ENCODE measurements around the gene CXADR. TPM values are rescaled to one million over a fixed set of nuclear protein-coding genes. Genes with fewer than 3 reads are reported as not detected.
"Not testable (repeated sequence)": the region's sequence is repeated elsewhere in the genome, so short reads cannot be mapped to it uniquely, and the experiment has no call there.

The CXADR gene
- total RNA-seq, 2 donors from 2014 or later: 0.28 TPM; not detected in 1

DNA sequence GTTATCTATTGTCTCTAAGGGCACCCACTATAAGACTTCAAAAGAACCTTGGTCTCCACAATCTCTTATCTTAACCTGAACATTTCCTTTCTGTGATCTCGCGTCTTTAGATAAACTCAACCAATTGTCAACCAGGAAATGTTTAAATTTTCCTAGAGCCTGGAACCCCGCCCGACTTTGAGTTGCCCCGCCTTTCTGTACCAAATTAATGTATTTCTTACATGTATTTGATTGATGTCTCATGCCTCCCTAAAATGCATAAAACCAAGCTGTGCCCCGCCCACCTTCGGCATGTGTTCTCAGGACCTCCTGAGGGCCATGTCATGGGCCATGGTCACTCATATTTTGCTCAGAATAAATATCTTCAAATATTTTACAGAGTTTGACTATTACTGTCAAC is 5.9 kb upstream of the CXADR start:
- Histone ChIP-seq H3K27me3 (replicated peaks; ENCODE audit: insufficient read depth) (no peaks in the 10 kb centered on the region), H3K4me3 (no peak overlapping the region), H3K9me3 (peaks cover 3% of the 10 kb centered on the region), H3K4me1 (ENCODE audit: control insufficient read depth in 1 of 2, low read depth in 2 of 2) (no peaks in the 10 kb centered on the region), H3K27ac (no peak overlapping the region), H3K36me3 (no peaks in the 10 kb centered on the region)
- ATAC-seq (ENCODE audit: insufficient number of reproducible peaks, low FRiP score, low read depth) (no peak), DNase-seq (ENCODE audit: low spot score) (no peak)
- TF ChIP-seq, protein P1, sequence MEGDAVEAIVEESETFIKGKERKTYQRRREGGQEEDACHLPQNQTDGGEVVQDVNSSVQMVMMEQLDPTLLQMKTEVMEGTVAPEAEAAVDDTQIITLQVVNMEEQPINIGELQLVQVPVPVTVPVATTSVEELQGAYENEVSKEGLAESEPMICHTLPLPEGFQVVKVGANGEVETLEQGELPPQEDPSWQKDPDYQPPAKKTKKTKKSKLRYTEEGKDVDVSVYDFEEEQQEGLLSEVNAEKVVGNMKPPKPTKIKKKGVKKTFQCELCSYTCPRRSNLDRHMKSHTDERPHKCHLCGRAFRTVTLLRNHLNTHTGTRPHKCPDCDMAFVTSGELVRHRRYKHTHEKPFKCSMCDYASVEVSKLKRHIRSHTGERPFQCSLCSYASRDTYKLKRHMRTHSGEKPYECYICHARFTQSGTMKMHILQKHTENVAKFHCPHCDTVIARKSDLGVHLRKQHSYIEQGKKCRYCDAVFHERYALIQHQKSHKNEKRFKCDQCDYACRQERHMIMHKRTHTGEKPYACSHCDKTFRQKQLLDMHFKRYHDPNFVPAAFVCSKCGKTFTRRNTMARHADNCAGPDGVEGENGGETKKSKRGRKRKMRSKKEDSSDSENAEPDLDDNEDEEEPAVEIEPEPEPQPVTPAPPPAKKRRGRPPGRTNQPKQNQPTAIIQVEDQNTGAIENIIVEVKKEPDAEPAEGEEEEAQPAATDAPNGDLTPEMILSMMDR (IDR thresholded peaks at IDR 0.05): no peak

DNA sequence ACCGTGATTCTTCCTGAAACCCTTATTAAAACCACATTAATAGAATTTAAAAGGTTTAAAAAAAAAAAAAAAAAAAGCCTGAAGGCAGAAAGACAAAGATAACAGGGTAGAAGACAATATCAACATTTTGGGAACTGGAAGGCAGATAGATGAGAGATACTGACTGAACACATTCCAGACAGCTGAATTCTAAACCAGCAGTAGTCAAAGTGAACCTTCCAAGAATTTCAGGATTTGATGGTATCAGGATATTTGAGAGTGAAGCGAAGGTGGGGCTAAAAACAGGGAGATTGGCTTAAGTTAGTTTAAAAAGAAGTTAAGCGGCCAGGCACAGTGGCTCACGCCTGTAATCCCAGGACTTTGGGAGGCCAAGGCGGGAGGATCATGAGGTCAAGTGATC is 5.3 kb upstream of the CXADR start:
- no peak overlapping the region for H3K27ac ChIP-seq
- no peaks in the 10 kb centered on the region for H3K27me3 ChIP-seq (replicated peaks; ENCODE audit: insufficient read depth)
- H3K4me3 ChIP-seq: no peak overlapping the region
- ATAC-seq (ENCODE audit: insufficient number of reproducible peaks, low FRiP score, low read depth): no peak
- H3K4me1 ChIP-seq (ENCODE audit: control insufficient read depth in 1 of 2, low read depth in 2 of 2): peaks cover 0 to 1% of the 10 kb centered on the region in 2 donors
- DNase-seq (ENCODE audit: low spot score): no peak
- peaks cover 3% of the 10 kb centered on the region for H3K9me3 ChIP-seq
- TF ChIP-seq, protein P1 (IDR thresholded peaks at IDR 0.05): no peak
- H3K36me3 ChIP-seq: no peaks in the 10 kb centered on the region

DNA sequence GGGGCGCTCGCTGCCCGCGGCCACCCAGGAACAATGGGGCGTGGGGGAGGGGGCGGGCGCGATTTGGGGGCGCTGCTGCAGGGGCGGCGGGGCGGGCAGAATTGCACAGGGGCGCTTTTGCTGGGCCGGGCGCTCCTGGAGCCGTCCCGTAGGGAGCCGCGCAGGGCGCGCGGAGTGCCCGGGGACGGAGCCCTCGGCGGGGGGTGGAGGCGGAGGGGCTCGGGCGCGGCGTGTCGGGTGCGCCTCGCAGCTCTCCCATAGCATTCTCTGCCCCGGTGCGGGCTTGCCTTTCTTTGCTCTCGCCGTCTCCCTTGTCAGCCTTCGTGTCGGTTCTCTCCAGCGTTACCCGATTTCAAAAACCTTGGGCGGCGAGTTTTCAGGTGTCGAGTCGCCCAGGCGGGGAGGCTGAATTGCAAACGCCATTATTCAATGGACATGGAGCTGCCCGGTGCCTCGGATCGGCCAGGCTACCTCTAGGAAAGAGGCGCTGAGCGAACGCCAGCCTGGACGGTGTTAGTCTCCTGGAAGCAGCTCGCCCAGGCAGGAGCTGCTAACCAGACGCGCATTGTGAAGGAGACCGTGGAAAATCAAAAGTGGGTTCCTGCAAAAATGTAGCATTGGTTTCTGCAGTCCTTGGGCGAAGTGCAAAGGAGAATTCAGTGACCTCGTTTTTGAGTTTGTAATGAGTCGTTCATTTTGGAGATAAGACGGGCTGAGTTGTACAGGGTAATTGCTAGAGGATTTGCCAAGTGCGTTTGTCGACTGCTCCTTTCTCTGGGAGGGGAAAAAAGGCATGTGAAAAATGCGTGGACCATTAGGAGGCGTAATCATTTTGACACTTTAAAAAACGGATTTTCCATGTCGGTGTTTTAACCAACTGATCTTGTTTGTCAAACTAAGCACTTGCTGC is 626 bp downstream of the CXADR start:
- Histone ChIP-seq H3K27ac (no peak overlapping the region), H3K9me3 (no peaks in the 10 kb centered on the region), H3K4me3 (peak overlapping the region; percentile 82), H3K4me1 (ENCODE audit: control insufficient read depth in 1 of 2, low read depth in 2 of 2) (peaks cover 8 to 14% of the 10 kb centered on the region in 2 donors), H3K36me3 (no peaks in the 10 kb centered on the region), H3K27me3 (replicated peaks; ENCODE audit: insufficient read depth) (no peaks in the 10 kb centered on the region)
- no peak for ATAC-seq (ENCODE audit: insufficient number of reproducible peaks, low FRiP score, low read depth)
- no peak for DNase-seq (ENCODE audit: low spot score)
- TF ChIP-seq, protein P1 (IDR thresholded peaks at IDR 0.05): no peak

DNA sequence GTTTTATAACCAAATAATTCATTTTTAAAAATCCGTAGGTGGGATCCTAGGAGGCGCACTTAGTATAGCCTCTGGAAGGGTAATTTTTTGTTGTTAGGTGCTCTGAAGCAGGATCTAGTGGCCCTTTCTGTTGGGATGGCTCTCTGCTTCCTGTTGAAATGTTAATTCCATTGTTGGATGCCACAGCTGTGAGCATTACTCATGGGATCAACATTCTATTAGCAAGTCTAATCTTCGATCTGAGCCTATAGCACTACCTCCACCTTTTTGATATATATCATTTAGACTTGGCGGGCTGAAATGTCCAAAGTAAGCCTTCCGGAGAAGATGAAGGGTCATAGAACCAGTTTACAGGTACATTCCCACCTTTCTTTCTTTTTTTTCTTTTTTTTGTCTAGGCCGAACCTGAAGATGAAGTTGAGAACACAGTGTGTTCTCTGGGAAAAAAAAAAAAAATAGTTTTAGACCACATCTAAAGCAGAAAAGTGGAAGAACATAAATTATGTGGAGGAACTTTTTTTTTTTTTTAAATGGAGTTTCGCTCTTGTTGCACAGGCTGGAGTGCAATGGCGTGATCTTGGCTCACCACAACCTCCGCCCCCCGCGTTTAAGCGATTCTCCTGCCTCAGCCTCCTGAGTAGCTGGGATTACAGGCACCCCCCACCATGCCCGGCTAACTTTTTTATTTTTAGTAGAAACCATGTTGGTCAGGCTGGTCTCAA is 1.4 kb downstream of the CXADR start:
- no peak for ATAC-seq (ENCODE audit: insufficient number of reproducible peaks, low FRiP score, low read depth)
- Histone ChIP-seq H3K4me3 (peak overlapping the region; percentile 82), H3K27me3 (replicated peaks; ENCODE audit: insufficient read depth) (no peaks in the 10 kb centered on the region), H3K4me1 (ENCODE audit: control insufficient read depth in 1 of 2, low read depth in 2 of 2) (peaks cover 8 to 14% of the 10 kb centered on the region in 2 donors), H3K9me3 (no peaks in the 10 kb centered on the region), H3K27ac (no peak overlapping the region), H3K36me3 (no peaks in the 10 kb centered on the region)
- DNase-seq (ENCODE audit: low spot score): no peak
- TF ChIP-seq, protein P1 (IDR thresholded peaks at IDR 0.05): no peak

DNA sequence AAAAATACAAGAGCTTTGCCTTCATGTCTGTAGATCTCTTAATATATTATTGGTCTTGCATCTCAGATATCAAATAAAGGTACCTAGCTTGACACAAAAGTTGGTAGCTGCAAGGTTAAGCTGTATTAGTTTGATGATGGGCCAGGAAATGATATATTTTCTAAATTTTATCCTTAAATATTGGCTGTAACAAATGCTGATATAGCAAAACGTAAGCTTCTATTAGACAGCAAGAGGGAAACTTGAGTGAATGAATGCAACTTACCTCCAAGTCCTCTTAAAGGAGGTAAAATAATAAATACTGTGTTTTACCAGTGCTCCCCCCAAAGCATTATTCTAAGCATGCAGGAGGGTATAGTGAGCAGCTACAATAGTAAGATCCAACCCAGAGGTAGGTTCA is 4.2 kb downstream of the CXADR start:
- H3K9me3 ChIP-seq; H3K36me3 ChIP-seq; ATAC-seq (ENCODE audit: insufficient number of reproducible peaks, low FRiP score, low read depth): not testable (repeated sequence)

More for the DNA sequence above, 4.2 kb downstream of the CXADR start:
- H3K27ac ChIP-seq; H3K4me3 ChIP-seq; H3K27me3 ChIP-seq (replicated peaks; ENCODE audit: insufficient read depth); DNase-seq (ENCODE audit: low spot score): not testable (repeated sequence)
- peaks cover 8 to 14% of the 10 kb centered on the region in 2 donors for H3K4me1 ChIP-seq (ENCODE audit: control insufficient read depth in 1 of 2, low read depth in 2 of 2)

Data from thoracic aorta (tissue), 2 donors.